Hepatocyte (in vitro differentiated cells): ENCODE results near the gene TRIM75. TPM values are rescaled to one million over a fixed set of nuclear protein-coding genes. Genes with fewer than 3 reads are reported as not detected.

Source experiments
- DNase-seq: peaks from one replicate; pipeline ENCODE4 v3.0.0-alpha.2; 2016; ENCODE audit warnings: low spot score
- H2AFZ ChIP-seq: fragments of 200-600 bp; sonication (generic); 2 replicates; pipeline ENCODE4 v1.6.0; 2016; ENCODE audit warnings: antibody characterized with exemption, mild to moderate bottlenecking
- H3K27ac ChIP-seq: fragments of 200-600 bp; sonication (generic); 2 replicates; pipeline ENCODE4 v1.5.1; 2016; ENCODE audit warnings: mild to moderate bottlenecking
- H3K27me3 ChIP-seq: fragments of 200-600 bp; sonication (generic); 2 replicates; pipeline ENCODE4 v1.6.1; 2016
- H3K36me3 ChIP-seq: fragments of 200-600 bp; sonication (generic); replicated peaks from 2 replicates; pipeline ENCODE4 v1.5.1; 2016; ENCODE audit warnings: low read depth; ENCODE audit not compliant: insufficient read depth
- H3K4me1 ChIP-seq: fragments of 200-600 bp; sonication (generic); 2 replicates; pipeline ENCODE4 v1.5.1; 2016; ENCODE audit warnings: mild to moderate bottlenecking, moderate library complexity; ENCODE audit not compliant: insufficient read depth
- H3K4me2 ChIP-seq: fragments of 200-600 bp; sonication (generic); 2 replicates; pipeline ENCODE4 v1.6.0; 2016
- H3K4me3 ChIP-seq: fragments of 200-600 bp; sonication (generic); 2 replicates; pipeline ENCODE4 v1.5.1; 2016; ENCODE audit warnings: mild to moderate bottlenecking
- H3K79me2 ChIP-seq: fragments of 200-600 bp; sonication (generic); 2 replicates; pipeline ENCODE4 v1.6.0; 2017; ENCODE audit warnings: mild to moderate bottlenecking
- H3K9me2 ChIP-seq: fragments of 200-600 bp; sonication (generic); replicated peaks from 2 replicates; pipeline ENCODE4 v1.6.0; 2017; ENCODE audit warnings: mild to moderate bottlenecking; ENCODE audit not compliant: insufficient read depth
- H3K9me3 ChIP-seq: fragments of 200-600 bp; sonication (generic); 2 replicates; pipeline ENCODE4 v1.5.1; 2016; ENCODE audit warnings: low read depth, mild to moderate bottlenecking
- H4K20me1 ChIP-seq: fragments of 200-600 bp; sonication (generic); 2 replicates; pipeline ENCODE4 v1.6.0; 2016; ENCODE audit warnings: mild to moderate bottlenecking; ENCODE audit not compliant: insufficient read depth, poor library complexity, severe bottlenecking
- EZH2 ChIP-seq: fragments of 200-600 bp; sonication (generic); IDR thresholded peaks from 2 replicates; pipeline ENCODE4 v1.6.1; 2016; ENCODE audit warnings: antibody characterized with exemption, mild to moderate bottlenecking, borderline replicate concordance
- EZH2phosphoT487 ChIP-seq: fragments of 200-600 bp; sonication (generic); IDR thresholded peaks from one replicate; pipeline ENCODE4 v1.6.1; 2018; ENCODE audit warnings: antibody characterized with exemption, mild to moderate bottlenecking, low read depth, moderate library complexity; ENCODE audit not compliant: unreplicated experiment, severe bottlenecking
- WGBS: methylation state at CpG from one replicate; pipeline ENCODE4 v1.1.6; 2016; ENCODE audit warnings: low lambda C conversion rate; ENCODE audit errors: missing lambda C conversion rate; 5-methylcytosine and 5-hydroxymethylcytosine counted together
- polyA plus RNA-seq: library from polyadenylated mRNA; unstranded; fragments of >200 nt; fragmentation: Nextera tagmentation; extraction: Ambion mirVana; gene quantifications from 2 replicates; pipeline ENCODE4 v1.2.1, GENCODE V29; 2016
- total RNA-seq: library from RNA; depleted of rRNA; stranded (reverse); fragments of >200 nt; gene quantifications from 2 replicates; pipeline ENCODE4 v1.2.3, GENCODE V29; 2014
- TF ChIP-seq, protein P1 (sequence below): fragments of 200-600 bp; sonication (generic); IDR thresholded peaks from 2 replicates; pipeline ENCODE4 v1.5.1; 2016; ENCODE audit warnings: antibody characterized with exemption, mild to moderate bottlenecking; ENCODE audit not compliant: poor library complexity

Gene TRIM75
- 0.17 TPM in 1 of 2 replicates, not detected in the other for total RNA-seq
- not detected in 2 replicates for polyA plus RNA-seq

DNA sequence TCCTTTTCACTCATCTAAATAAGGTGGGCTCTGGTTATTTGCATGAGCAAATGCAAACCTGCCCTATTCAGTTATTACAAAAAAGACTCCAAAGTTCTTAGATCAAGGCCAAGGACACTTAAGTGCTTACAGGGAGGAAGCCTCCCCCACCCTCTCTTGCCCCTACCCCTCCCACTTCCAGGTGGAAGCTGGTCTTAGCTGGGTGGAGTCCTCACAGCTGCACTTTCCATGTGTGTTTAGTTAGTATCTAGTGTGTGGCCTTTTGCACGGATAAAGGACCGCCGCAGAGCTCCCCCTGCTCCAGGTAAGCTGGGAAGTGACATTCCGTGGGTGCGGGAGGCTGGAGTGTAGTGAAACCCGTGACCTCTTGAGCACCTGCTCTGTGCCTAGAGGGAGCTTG is at the start of gene TRIM75:
Gene TRIM75 (plus strand): TSS at position 222 of the 400 bp plus-strand sequence. CDS start 5,282 bp downstream, outside the sequence.
- H3K9me3 ChIP-seq, result no peaks in the 10 kb centered on the region
- H3K27ac ChIP-seq, result no peak within 1 kb of the TSS
- no peak within 1 kb of the TSS for H3K4me3 ChIP-seq
- H3K79me2 ChIP-seq, result no peaks in the 10 kb centered on the region
- no peak for DNase-seq
- no peaks in the 10 kb centered on the region for H3K4me1 ChIP-seq
- WGBS, result 77% methylated on average over 6 of the region's 6 CpGs
- TF ChIP-seq, protein P1, sequence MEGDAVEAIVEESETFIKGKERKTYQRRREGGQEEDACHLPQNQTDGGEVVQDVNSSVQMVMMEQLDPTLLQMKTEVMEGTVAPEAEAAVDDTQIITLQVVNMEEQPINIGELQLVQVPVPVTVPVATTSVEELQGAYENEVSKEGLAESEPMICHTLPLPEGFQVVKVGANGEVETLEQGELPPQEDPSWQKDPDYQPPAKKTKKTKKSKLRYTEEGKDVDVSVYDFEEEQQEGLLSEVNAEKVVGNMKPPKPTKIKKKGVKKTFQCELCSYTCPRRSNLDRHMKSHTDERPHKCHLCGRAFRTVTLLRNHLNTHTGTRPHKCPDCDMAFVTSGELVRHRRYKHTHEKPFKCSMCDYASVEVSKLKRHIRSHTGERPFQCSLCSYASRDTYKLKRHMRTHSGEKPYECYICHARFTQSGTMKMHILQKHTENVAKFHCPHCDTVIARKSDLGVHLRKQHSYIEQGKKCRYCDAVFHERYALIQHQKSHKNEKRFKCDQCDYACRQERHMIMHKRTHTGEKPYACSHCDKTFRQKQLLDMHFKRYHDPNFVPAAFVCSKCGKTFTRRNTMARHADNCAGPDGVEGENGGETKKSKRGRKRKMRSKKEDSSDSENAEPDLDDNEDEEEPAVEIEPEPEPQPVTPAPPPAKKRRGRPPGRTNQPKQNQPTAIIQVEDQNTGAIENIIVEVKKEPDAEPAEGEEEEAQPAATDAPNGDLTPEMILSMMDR, result no peak
- no peak for TF ChIP-seq EZH2
- no peak for TF ChIP-seq EZH2phosphoT487
- no peak within 1 kb of the TSS for H3K4me2 ChIP-seq
- H3K36me3 ChIP-seq, result no peaks in the 10 kb centered on the region
- H3K9me2 ChIP-seq, result no peaks in the 10 kb centered on the region
- H2AFZ ChIP-seq, result no peak within 1 kb of the TSS
- H4K20me1 ChIP-seq, result no peaks in the 10 kb centered on the region
- H3K27me3 ChIP-seq, result no peaks in the 10 kb centered on the region

DNA sequence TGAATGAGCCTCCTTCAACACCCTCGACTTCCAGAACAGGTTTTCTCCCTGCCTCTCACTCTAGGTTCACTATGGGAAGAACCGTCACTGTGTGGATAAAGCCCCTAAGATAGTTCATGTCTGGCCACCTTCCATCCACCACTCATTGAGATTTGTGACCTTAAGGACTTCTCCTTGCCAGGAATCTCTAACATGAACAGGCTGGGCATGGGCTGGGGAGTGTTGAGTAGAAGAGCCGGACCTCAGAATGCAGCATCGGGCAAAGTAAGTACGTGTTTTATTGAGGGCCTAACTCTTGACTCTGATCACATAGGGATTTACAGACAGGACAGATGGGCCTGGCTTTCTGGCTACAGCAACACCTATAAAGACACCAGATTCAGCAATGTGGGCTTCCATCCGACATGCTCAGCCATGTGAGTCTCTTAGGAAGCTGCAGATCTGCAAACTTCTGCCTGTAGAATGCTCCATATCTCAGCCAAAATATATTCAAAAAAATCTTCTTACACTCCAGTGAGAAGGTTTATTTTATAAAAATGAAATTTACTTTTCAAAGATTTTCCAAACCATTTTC is 48.2 kb upstream of the TRIM75 start:
- WGBS, result 84% methylated on average over 6 of the region's 6 CpGs
- Histone ChIP-seq H3K9me3 (no peaks in the 10 kb centered on the region), H3K4me3 (no peak overlapping the region), H3K79me2 (no peaks in the 10 kb centered on the region), H4K20me1 (no peaks in the 10 kb centered on the region), H3K27ac (no peak overlapping the region), H3K9me2 (no peaks in the 10 kb centered on the region), H3K4me1 (no peaks in the 10 kb centered on the region), H3K4me2 (no peak overlapping the region), H3K27me3 (no peaks in the 10 kb centered on the region), H3K36me3 (no peaks in the 10 kb centered on the region), H2AFZ (no peak overlapping the region)
- no peak for DNase-seq
- TF ChIP-seq EZH2 (no peak), EZH2phosphoT487 (no peak)
- TF ChIP-seq, protein P1, result no peak

DNA sequence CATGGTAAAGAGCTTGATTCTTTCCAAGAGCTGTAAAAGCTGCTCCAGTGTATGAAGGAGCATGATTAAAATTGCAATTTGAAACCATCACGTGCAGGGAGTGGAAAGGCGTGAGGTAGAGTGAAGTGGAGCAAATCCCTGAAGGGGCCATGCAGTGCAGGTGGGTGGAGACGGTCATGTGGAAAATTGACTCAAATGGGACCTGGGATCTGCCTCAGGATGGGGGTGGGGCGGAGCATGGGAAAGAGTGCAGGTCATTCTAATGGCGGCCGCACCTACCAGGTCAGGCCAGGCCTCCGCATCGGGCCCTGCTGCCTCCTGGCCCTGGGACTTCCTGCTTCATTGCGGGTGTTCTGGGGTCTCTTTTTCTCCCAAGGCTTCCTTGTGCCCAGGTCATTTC is 47.2 kb upstream of the TRIM75 start:
- DNase-seq, result no peak
- Histone ChIP-seq H3K9me2 (no peaks in the 10 kb centered on the region), H2AFZ (no peak overlapping the region), H3K9me3 (no peaks in the 10 kb centered on the region), H3K27ac (no peak overlapping the region), H3K4me1 (no peaks in the 10 kb centered on the region), H3K4me3 (no peak overlapping the region), H4K20me1 (no peaks in the 10 kb centered on the region), H3K27me3 (no peaks in the 10 kb centered on the region), H3K79me2 (no peaks in the 10 kb centered on the region), H3K36me3 (no peaks in the 10 kb centered on the region), H3K4me2 (no peak overlapping the region)
- 85% methylated on average over 9 of the region's 9 CpGs for whole genome bisulfite sequencing
- TF ChIP-seq EZH2phosphoT487, result no peak

DNA sequence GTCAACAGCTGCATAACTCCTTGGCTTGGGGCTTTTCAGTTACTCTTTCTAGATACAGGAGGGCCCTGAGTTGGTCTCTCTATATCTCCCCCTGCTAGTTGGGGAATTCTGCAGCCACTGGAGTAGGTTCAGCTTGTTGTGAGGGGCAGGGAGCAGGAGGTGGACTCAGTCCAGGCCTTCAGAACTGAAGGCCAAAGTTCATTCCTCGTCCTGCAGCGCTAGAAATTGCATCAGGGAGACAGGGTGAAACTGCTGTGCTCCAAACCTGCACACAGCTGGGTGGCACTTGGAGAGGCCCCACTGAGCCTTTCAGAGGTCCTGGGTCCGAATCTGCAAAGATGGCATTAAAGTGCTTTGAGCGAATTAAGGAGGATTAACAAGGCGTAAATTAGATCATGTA is 46.8 kb upstream of the TRIM75 start:
- 74% methylated on average over 5 of the region's 5 CpGs for WGBS
- TF ChIP-seq, protein P1, result no peak
- no peak for TF ChIP-seq EZH2
- no peak for TF ChIP-seq EZH2phosphoT487

More for the DNA sequence above, 46.8 kb upstream of the TRIM75 start:
- no peak for DNase-seq
- no peaks in the 10 kb centered on the region for H3K36me3 ChIP-seq
- no peak overlapping the region for H3K4me2 ChIP-seq
- H3K4me3 ChIP-seq, result no peak overlapping the region
- H3K27me3 ChIP-seq, result no peaks in the 10 kb centered on the region
- H3K9me3 ChIP-seq, result no peaks in the 10 kb centered on the region
- no peaks in the 10 kb centered on the region for H3K4me1 ChIP-seq
- H4K20me1 ChIP-seq, result no peaks in the 10 kb centered on the region
- no peaks in the 10 kb centered on the region for H3K9me2 ChIP-seq
- no peak overlapping the region for H3K27ac ChIP-seq
- H2AFZ ChIP-seq, result no peak overlapping the region
- H3K79me2 ChIP-seq, result no peaks in the 10 kb centered on the region
